NCI-H1694 (cell line): Measurements from ENCODE around the gene ZBTB21.
"Not testable (repeated sequence)": the region's sequence is repeated elsewhere in the genome, so short reads cannot be mapped to it uniquely, and the experiment has no call there.

Source experiments
- DNase-seq: peaks from one replicate; lab custom pipeline; 2025; lab: John Stamatoyannopoulos, UW

The ZBTB21 gene

GRCh38 chr21:41967708-41968107, 42.5 kb downstream of the ZBTB21 start:
- no peak for DNase-seq

DNA sequence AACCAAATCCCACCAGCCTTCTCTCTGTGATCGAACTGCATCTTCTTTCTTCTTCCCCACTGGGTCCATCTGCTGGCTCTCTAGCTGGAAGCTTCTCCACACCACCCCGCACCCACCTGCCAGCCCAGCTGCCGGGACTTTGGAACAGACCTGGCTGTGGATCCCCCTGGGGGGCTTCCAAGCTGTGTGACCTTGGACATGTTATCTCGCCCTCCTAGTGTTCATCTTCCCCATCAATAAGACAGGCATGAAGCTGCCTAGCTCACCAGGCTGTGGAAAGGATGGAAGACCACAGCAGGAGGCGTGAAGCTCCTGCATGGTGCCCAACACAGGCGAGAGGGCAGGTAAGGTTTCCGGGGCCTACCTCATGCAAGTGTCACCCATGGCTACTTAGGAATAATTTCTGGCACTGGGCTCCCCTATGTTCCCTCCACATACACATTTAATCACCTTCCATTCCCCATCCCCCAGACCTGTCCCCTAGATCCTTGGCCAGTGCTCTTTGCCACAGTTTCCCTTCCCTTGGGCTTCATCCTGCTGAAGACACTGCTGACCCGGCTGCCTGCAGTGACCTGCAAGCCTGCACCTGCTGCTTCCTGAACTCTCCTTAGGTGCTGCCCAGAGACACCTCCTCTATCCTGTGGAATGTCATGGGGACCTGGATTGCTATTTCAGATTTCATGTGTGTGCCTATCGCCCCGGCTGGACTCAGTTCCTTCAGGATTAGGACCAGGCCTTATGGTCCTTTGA, 43.1 kb downstream of the ZBTB21 start:
- no peak for DNase-seq

GRCh38 chr21:41966041-41966833, 43.9 kb downstream of the ZBTB21 start:
- DNase-seq = no peak

DNA sequence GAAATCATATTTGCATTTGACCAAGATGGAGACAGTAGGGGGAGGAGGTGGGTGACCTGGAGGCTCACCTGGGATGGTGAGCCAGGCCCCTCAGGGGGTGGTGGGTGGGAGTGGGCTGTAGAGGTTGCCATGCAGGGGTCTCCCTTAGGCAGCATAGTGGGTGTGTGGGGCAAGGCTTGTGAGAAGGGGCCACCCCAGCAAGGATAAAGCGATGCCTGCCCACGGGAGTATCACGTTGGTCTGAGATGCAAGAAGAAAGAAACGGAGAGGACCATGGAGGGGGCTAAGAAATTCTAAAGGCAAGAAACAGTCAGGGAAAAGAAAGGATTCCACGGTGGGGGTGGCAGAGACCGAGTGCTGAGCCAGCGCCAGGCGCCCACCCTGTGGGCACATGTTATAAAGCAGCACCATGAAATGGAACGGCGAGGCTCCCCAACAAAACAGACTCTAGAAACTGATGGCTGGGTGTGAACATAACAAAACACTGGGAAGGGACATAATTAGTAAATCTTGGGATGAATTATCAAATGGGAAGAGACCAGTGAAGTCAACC, 44.6 kb downstream of the ZBTB21 start:
- no peak for DNase-seq

GRCh38 chr21:41965045-41965444, 45.1 kb downstream of the ZBTB21 start:
- DNase-seq = no peak

- no peak for DNase-seq
These were observed 46.0 kb downstream of the ZBTB21 start for GRCh38 chr21:41964171-41964570.

DNA sequence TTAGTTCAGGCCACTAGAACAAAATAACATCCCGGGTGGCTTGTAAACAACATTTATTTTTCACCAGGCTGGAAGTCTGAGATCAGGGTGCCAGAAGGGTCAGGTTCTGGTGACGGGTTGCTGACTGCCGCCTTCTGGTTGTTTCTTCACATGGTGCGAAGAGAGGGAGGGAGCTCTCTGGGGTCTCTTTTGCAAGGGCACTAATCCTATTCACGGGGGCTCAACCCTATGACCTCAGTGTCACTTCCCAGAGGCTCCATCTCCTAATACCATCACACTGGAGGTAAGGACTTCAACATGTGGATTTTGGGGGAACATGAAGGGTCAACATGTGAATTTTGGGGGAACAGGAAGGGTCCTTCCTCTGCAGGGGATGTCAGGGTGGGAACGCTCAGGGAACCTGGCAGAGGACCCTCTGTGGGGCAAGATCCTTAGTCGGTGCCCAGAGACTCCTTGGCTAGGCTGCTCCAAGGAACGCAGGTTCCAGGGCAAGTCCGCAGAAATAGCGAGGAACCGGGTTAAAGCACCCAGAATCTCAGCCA, 47.7 kb downstream of the ZBTB21 start:
- no peak for DNase-seq

DNA sequence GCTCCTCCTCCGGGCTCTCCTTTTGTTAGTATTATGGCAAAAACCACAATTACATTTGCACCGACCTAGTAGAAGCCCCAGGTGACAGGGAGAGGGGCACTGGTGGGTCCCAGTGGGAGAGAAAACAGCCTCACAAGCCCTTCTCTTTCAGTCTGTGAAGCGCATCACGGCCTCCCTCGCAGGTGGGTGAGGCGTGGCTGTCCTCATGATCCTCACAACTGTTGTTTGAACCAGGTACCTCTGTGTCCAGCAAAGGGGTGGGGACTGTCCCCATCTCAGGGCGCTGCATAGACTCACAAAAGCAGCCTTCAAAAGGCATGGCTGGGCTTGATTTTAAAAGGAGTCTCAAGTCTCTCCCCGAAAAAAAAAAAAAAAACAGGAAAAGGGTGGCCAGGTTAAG, 48.4 kb downstream of the ZBTB21 start:
- DNase-seq = no peak

GRCh38 chr21:41961282-41961701, 48.9 kb downstream of the ZBTB21 start:
- DNase-seq = no peak

DNA sequence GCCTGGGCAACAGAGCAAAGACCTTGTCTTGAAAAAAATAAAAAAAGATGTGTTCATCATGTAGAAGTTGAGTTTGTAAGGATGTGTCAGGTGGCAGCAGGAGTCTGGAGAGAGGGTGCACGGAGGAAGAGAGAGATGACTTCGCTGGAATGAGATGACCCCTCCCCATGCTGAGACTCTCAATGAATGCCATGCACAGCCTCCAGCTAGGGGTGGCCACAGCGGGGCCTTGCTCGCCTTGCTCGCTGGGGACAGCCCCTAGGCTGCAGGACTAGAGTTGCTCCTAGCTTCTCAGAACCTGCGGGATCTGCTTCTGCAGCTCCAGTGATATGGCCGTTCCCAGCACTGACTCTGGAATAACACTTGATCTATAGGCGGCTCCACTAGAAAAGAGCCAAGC, 49.8 kb downstream of the ZBTB21 start:
- DNase-seq = no peak

- DNase-seq = not testable (repeated sequence)
These were observed 50.5 kb downstream of the ZBTB21 start for GRCh38 chr21:41959697-41960096.

DNA sequence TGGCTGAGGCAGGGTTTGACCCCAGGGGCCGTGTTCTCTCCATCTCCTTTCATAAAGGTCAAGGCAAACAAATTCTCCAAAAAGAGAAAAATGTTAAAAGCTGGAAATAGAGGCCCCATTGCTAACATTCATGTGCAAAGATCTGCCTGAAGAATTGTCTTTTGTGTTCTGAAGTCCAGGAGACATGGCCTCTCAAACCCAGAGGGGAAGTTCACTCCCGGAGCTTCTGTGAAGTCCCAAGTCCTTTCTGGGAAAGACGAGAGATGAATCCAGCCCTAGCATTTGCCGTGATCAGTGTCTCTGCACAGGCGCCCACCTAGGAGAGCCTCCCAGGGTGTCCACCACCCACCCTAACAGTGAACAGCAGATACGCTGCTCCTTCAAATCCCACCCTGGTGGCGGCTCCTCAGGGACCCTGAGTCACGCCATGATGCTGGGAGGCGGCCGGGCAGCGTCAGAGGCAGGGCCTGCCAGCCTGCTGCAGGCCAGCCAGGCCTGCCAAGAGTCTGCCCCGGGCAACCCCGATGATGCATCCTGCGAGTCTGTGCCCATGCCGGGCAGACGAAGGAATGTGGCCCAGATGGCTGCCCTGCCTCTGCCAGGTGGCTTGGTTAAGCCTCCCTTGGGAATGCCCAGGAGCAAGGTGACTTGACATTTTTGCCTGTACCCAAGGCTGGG, 51.1 kb downstream of the ZBTB21 start:
- no peak for DNase-seq

DNA sequence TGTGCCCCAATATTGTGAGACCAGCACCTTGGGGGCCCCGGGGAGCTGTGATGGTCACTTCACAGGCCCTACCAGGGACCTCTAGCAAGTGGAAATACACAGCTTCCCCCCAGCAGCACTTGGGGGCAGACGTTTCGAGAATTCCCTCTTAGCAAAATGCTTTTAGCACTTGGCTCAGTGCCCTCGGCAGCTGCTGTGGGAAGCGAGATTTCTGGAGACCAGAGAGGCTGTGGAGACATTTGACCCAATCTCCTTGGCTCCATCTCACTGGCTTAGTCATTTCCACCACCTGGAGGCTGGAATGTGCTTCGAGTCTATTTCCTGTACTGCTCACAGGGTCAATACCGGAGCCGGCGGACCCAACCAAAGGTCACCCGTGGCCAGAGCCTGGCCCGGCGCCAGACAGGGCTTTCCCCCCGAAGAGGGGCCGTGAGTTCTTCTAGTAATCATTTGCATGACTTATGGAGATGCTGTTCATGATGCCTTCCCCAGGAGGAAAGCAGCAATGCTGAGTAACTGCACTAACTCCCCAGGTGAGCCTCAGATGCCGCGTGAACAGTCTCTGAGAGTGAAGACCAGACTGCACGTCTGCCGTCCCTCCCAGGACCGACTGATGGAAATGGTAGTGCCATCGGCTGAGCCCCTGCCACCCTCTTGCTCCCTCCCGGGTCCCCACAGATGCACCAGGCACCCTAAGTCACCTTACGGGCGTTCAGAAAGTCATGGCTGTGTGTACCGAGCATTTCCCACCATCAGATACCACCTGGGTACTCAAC, 52.0 kb downstream of the ZBTB21 start:
- DNase-seq = peak; percentile 35

DNA sequence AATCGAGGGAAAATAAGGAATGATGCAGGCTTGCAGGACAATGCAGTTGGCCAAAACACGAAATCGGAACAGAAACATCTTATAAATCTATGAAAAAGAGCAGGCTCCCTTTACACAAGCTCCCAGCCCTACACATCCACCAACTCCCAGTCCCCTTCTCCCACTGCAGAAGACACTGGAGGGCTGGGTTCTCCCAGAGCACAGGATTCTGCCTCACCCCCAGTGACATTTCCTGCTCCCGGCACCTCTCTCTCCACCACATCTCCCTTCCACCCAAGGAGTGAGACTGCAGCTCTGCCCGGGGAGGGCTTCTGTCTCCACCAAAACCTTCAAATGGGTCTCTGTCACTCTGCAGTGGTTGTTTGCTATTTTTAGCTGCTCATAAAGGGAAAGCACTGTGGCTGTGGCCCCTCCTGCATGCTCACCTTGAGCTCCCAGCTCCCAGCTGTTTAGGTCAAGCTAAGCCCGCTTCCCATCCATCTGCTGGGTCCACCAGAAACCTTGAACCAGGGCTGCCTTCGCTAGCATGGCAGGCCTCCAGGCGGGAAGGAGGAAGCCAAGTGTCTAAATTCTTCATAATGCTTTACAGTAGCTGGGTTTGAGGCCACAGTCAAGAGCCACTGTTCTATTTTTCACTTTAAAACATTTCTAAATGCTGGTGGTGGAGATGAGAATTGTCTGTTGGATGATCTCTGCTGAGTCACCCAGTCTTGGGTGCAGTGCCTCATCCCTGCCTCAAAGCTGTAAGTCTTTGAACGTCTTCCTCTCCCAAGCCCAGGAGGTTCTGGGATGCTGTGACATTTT, 53.0 kb downstream of the ZBTB21 start:
- no peak for DNase-seq

DNA sequence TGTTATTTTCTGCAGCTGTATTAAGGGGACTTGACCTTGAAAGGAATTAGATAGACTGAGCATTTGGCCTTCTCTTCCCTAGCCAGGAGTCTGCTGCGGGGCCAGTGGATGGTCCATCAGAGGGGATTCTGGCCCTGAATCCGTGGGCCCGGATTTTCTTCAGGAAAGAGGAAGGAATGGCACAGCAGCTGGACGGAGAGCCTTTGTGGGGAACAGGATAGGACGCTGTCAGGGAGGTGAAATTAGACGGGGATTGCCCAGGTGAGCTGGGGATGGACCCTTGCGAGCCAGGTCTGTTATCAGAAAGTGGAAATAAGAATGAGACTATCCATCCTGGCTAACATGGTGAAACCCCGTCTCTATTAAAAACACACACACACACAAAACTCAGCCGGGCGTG, 54.6 kb downstream of the ZBTB21 start:
- no peak for DNase-seq

GRCh38 chr21:41954654-41955499, 55.3 kb downstream of the ZBTB21 start:
- DNase-seq = no peak

- peak; percentile 17 for DNase-seq
These were observed 56.1 kb downstream of the ZBTB21 start, which contains the start of gene C2CD2 for GRCh38 chr21:41953831-41954653. Gene C2CD2 (minus strand): TSS chr21:41954018. CDS start chr21:41953648, 370 bp downstream.

- no peak for DNase-seq
These were observed 56.8 kb downstream of the ZBTB21 start for GRCh38 chr21:41953249-41953830.
